HUES64 (cell line): ENCODE data around the gene PHF13.
A peak's percentile ranks its signal among the peaks of the same experiment; 100 is the strongest.

ENCODE experiments used
- H3K27ac ChIP-seq: 2 replicates; pipeline ENCODE4 v1.7.0; 2013; ENCODE audit warnings: low read depth, low read length, inconsistent platforms
- H3K27me3 ChIP-seq: 2 replicates; pipeline ENCODE4 v1.6.1; 2013; ENCODE audit warnings: mild to moderate bottlenecking, low read length; ENCODE audit not compliant: insufficient read depth
- H3K36me3 ChIP-seq: 2 replicates; pipeline ENCODE4 v1.6.1; 2013; ENCODE audit warnings: mild to moderate bottlenecking, low read length; ENCODE audit not compliant: insufficient read depth
- H3K4me1 ChIP-seq: 2 replicates; pipeline ENCODE4 v1.6.1; 2013; ENCODE audit warnings: mild to moderate bottlenecking, low read length, moderate library complexity; ENCODE audit not compliant: insufficient read depth
- H3K4me3 ChIP-seq: 2 replicates; pipeline ENCODE4 v1.5.1; 2013; ENCODE audit warnings: mild to moderate bottlenecking, low read length, moderate library complexity
- H3K9ac ChIP-seq: 2 replicates; pipeline ENCODE4 v1.6.1; 2013; ENCODE audit warnings: mild to moderate bottlenecking, low read depth, low read length
- H3K9me3 ChIP-seq: 2 replicates; pipeline ENCODE4 v1.6.1; 2013; ENCODE audit warnings: low read depth, low read length; ENCODE audit not compliant: insufficient read depth
- WGBS: fragments of 150-250, 120-280 bp; methylation state at CpG from one replicate; pipeline ENCODE4 v1.1.7; 2013; ENCODE audit warnings: missing lambda C conversion rate; 5-methylcytosine and 5-hydroxymethylcytosine counted together

Gene PHF13

GRCh38 chr1:6624710-6625583, 11.4 kb downstream of the PHF13 start, which contains the start of gene THAP3:
Gene THAP3, plus strand, starts transcription at chr1:6624868. Its CDS starts 351 bp downstream, at chr1:6625219.
- peaks cover 71% of the 10 kb centered on the region for H3K36me3 ChIP-seq
- peak within 1 kb of the TSS; percentile 81 for H3K4me3 ChIP-seq
- no peaks in the 10 kb centered on the region for H3K9me3 ChIP-seq
- 2% methylated on average over 73 of the region's 73 CpGs for WGBS
- 0 out of 2 replicates have a peak, but pooled peaks cover 2% of the 10 kb centered on the region for H3K4me1 ChIP-seq
- peak within 1 kb of the TSS; percentile 86 for H3K9ac ChIP-seq
- H3K27me3 ChIP-seq = no peaks in the 10 kb centered on the region
- peak within 1 kb of the TSS; percentile 91 for H3K27ac ChIP-seq

GRCh38 chr1:6625584-6626149, 12.1 kb downstream of the PHF13 start:
- H3K36me3 ChIP-seq = peaks cover 69% of the 10 kb centered on the region
- WGBS = 25% methylated on average over 32 of the region's 32 CpGs

GRCh38 chr1:6627031-6627430, 13.5 kb downstream of the PHF13 start:
- 97% methylated on average over 9 of the region's 9 CpGs for whole genome bisulfite sequencing
- H3K36me3 ChIP-seq = peaks cover 55% of the 10 kb centered on the region
- no peaks in the 10 kb centered on the region for H3K27me3 ChIP-seq
- no peak overlapping the region for H3K9ac ChIP-seq
- no peak overlapping the region for H3K27ac ChIP-seq
- H3K9me3 ChIP-seq = no peaks in the 10 kb centered on the region
- no peak overlapping the region for H3K4me3 ChIP-seq
- 0 out of 2 replicates have a peak, but pooled peaks cover 2% of the 10 kb centered on the region for H3K4me1 ChIP-seq

More at GRCh38 chr1:6625584-6626149, 12.1 kb downstream of the PHF13 start:
- H3K4me3 ChIP-seq = peak overlapping the region; percentile 81
- peak overlapping the region; percentile 86 for H3K9ac ChIP-seq
- H3K4me1 ChIP-seq = 0 out of 2 replicates have a peak, but pooled peaks cover 2% of the 10 kb centered on the region
- peak overlapping the region; percentile 91; the same call in 1 of the 2 replicates for H3K27ac ChIP-seq
- no peaks in the 10 kb centered on the region for H3K27me3 ChIP-seq
- H3K9me3 ChIP-seq = no peaks in the 10 kb centered on the region

GRCh38 chr1:6627841-6628545, 14.5 kb downstream of the PHF13 start:
- H3K4me3 ChIP-seq = no peak overlapping the region
- H3K9me3 ChIP-seq = no peaks in the 10 kb centered on the region
- 94% methylated on average over 21 of the region's 21 CpGs for WGBS

GRCh38 chr1:6628971-6629479, 15.5 kb downstream of the PHF13 start:
- Histone ChIP-seq H3K36me3 (peaks cover 53% of the 10 kb centered on the region), H3K4me1 (0 out of 2 replicates have a peak, but pooled peaks cover 1% of the 10 kb centered on the region), H3K9ac (no peak overlapping the region), H3K9me3 (no peaks in the 10 kb centered on the region), H3K27me3 (no peaks in the 10 kb centered on the region), H3K27ac (no peak overlapping the region), H3K4me3 (no peak overlapping the region)
- 92% methylated on average over 12 of the region's 12 CpGs for WGBS

More at GRCh38 chr1:6627841-6628545, 14.5 kb downstream of the PHF13 start:
- Histone ChIP-seq H3K9ac (0 out of 2 replicates have a peak overlapping the region, but pooled peaks have one; percentile 14), H3K36me3 (peaks cover 53% of the 10 kb centered on the region), H3K4me1 (0 out of 2 replicates have a peak, but pooled peaks cover 2% of the 10 kb centered on the region), H3K27ac (no peak overlapping the region), H3K27me3 (no peaks in the 10 kb centered on the region)

GRCh38 chr1:6630027-6630426, 16.5 kb downstream of the PHF13 start:
- H3K9me3 ChIP-seq = no peaks in the 10 kb centered on the region
- H3K27me3 ChIP-seq = no peaks in the 10 kb centered on the region
- peak overlapping the region; percentile 30; the same call in 1 of the 2 replicates for H3K9ac ChIP-seq
- WGBS = 94% methylated on average over 8 of the region's 8 CpGs
- peaks cover 62% of the 10 kb centered on the region for H3K36me3 ChIP-seq
- H3K27ac ChIP-seq = no peak overlapping the region
- no peak overlapping the region for H3K4me3 ChIP-seq
- no peaks in the 10 kb centered on the region for H3K4me1 ChIP-seq

- Histone ChIP-seq H3K27me3 (no peaks in the 10 kb centered on the region), H3K27ac (no peak overlapping the region), H3K4me1 (no peaks in the 10 kb centered on the region), H3K36me3 (peaks cover 73% of the 10 kb centered on the region), H3K4me3 (no peak overlapping the region), H3K9ac (no peak overlapping the region), H3K9me3 (no peaks in the 10 kb centered on the region)
- 97% methylated on average over 8 of the region's 8 CpGs for WGBS
Observed at GRCh38 chr1:6631058-6631457, 17.5 kb downstream of the PHF13 start.

- Histone ChIP-seq H3K27me3 (no peaks in the 10 kb centered on the region), H3K9ac (no peak overlapping the region), H3K9me3 (no peaks in the 10 kb centered on the region), H3K4me1 (no peaks in the 10 kb centered on the region), H3K36me3 (peaks cover 80% of the 10 kb centered on the region), H3K4me3 (no peak overlapping the region), H3K27ac (no peak overlapping the region)
- 94% methylated on average over 28 of the region's 30 CpGs for WGBS
Observed at GRCh38 chr1:6632588-6633514, 19.3 kb downstream of the PHF13 start.

GRCh38 chr1:6634371-6635052, 21.0 kb downstream of the PHF13 start:
- H3K9ac ChIP-seq = no peak overlapping the region
- no peaks in the 10 kb centered on the region for H3K4me1 ChIP-seq
- H3K27ac ChIP-seq = no peak overlapping the region
- WGBS = 87% methylated on average over 29 of the region's 29 CpGs
- no peak overlapping the region for H3K4me3 ChIP-seq
- H3K36me3 ChIP-seq = peaks cover 80% of the 10 kb centered on the region
- no peaks in the 10 kb centered on the region for H3K9me3 ChIP-seq
- H3K27me3 ChIP-seq = no peaks in the 10 kb centered on the region
